SK-N-SH treated with all-trans-retinoic acid at 6 μM for 48 hours (cell line): ENCODE measurements around the gene CD8B.
"Not testable (repeated sequence)": the region's sequence is repeated elsewhere in the genome, so short reads cannot be mapped to it uniquely, and the experiment has no call there.

Source experiments
- ARNTL ChIP-seq: fragments of 450-650 bp; formaldehyde crosslinking; IDR thresholded peaks from 2 replicates; pipeline ENCODE4 v1.5.0; 2020; ENCODE audit warnings: low read depth, mild to moderate bottlenecking, moderate library complexity, borderline replicate concordance
- ESRRG ChIP-seq: fragments of 250-450 bp; sonication (Bioruptor Pico); IDR thresholded peaks from 2 replicates; pipeline ENCODE4 v1.6.1; 2021; ENCODE audit warnings: mild to moderate bottlenecking
- PATZ1 ChIP-seq: fragments of 250-450 bp; sonication (Bioruptor Pico); IDR thresholded peaks from 2 replicates; pipeline ENCODE4 v1.8.0; 2020; ENCODE audit warnings: mild to moderate bottlenecking, moderate library complexity, borderline replicate concordance
- POU6F1 ChIP-seq: fragments of 250-450 bp; sonication (Bioruptor Pico); IDR thresholded peaks from 2 replicates; pipeline ENCODE4 v1.8.0; 2021; ENCODE audit warnings: low read depth, mild to moderate bottlenecking, moderate library complexity, borderline replicate concordance
- PPARA ChIP-seq: fragments of 250-450 bp; sonication (Bioruptor Pico); IDR thresholded peaks from 2 replicates; pipeline ENCODE4 v1.5.0; 2020; ENCODE audit warnings: mild to moderate bottlenecking, borderline replicate concordance
- TCF4 ChIP-seq: fragments of 250-450 bp; sonication (Bioruptor Pico); IDR thresholded peaks from 2 replicates; pipeline ENCODE4 v1.8.0; 2021; ENCODE audit warnings: mild to moderate bottlenecking, moderate library complexity, borderline replicate concordance
- ZC3H10 ChIP-seq: fragments of 250-450 bp; sonication (Bioruptor Pico); IDR thresholded peaks from 2 replicates; pipeline ENCODE4 v1.5.1; 2021; ENCODE audit warnings: mild to moderate bottlenecking, moderate library complexity
- ZFP3 ChIP-seq: fragments of 250-450 bp; sonication (Bioruptor Pico); IDR thresholded peaks from 2 replicates; pipeline ENCODE4 v1.5.0; 2020; ENCODE audit warnings: mild to moderate bottlenecking, moderate library complexity
- ZFP30 ChIP-seq: fragments of 450-650 bp; formaldehyde crosslinking; IDR thresholded peaks from 2 replicates; pipeline ENCODE4 v1.5.0; 2022; ENCODE audit warnings: mild to moderate bottlenecking, moderate library complexity

- TF ChIP-seq ZC3H10 (CRISPR knock-in tag); ZFP30; PPARA (CRISPR knock-in tag); PATZ1 (CRISPR knock-in tag); TCF4; ZFP3 (CRISPR knock-in tag); ARNTL (CRISPR knock-in tag); ESRRG; POU6F1 (CRISPR knock-in tag): not testable (repeated sequence)
These were observed 20.5 kb upstream of the CD8B start for GRCh38 chr2:86882118-86882665.
